ENCODE measurements around the gene MXI1. TPM values are rescaled to one million over a fixed set of nuclear protein-coding genes. Genes with fewer than 3 reads are reported as not detected.

Gene MXI1
- total and polyA plus RNA-seq, 2 donors (not counting 1 experiment from before 2014, with no cell fraction given): 12.0 to 32.4 TPM

DNA sequence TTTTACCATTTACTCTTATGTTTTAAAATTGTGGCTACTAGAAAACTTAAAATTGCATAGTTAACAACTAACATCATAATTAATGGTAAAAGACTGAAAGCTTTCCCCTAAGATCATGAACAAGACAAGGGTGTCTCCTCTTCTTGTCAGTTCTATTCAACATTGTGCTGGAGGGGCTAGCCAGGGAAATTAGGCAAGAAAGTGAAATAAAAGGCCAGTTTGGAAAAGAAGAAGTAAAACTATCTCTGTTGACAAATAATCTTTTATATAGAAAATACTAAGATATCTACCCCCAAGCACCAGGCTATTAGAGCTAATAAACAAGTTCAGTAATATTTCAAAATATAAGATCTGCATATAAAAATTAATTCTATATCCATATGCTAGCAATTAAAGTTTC, 46.9 kb upstream of the MXI1 start:
- ATAC-seq (ENCODE audit: low read depth) (no peak), DNase-seq (no peak)
- H3K79me2 ChIP-seq (ENCODE audit: control insufficient read depth, insufficient read depth, low read length): no peaks in the 10 kb centered on the region
- no peak overlapping the region for H3K4me2 ChIP-seq (replicated peaks; ENCODE audit: low read depth, low read length, poor library complexity, severe bottlenecking)
- Mint-ChIP-seq H3K4me1 (peaks cover 25% of the 10 kb centered on the region), H3K9me3 (ENCODE audit: insufficient read depth) (no peaks in the 10 kb centered on the region), H3K27ac (no peak overlapping the region), H3K27me3 (peaks cover 31% of the 10 kb centered on the region), H3K4me3 (no peak overlapping the region)
- H2AFZ ChIP-seq (ENCODE audit: insufficient read depth, low read depth, low read length, poor library complexity, severe bottlenecking): no peak overlapping the region
- no peak overlapping the region for H3K4me3 ChIP-seq (ENCODE audit: control extremely low read depth in 1 of 5, extremely low read depth in 1 of 5, insufficient read depth in 1 of 5, low read depth in 2 of 5, low read length in 4 of 5)
- POLR2A ChIA-PET: no interaction called here
- H3K27ac ChIP-seq (ENCODE audit: low read length in 2 of 2): no peak overlapping the region
- no peaks in the 10 kb centered on the region for H3K36me3 ChIP-seq (replicated peaks in 1 of 2; ENCODE audit: control extremely low read depth in 1 of 2, control insufficient read depth in 1 of 2, extremely low read depth in 1 of 2, insufficient read depth in 2 of 2, low read length in 1 of 2)
- TF ChIP-seq, protein P1, sequence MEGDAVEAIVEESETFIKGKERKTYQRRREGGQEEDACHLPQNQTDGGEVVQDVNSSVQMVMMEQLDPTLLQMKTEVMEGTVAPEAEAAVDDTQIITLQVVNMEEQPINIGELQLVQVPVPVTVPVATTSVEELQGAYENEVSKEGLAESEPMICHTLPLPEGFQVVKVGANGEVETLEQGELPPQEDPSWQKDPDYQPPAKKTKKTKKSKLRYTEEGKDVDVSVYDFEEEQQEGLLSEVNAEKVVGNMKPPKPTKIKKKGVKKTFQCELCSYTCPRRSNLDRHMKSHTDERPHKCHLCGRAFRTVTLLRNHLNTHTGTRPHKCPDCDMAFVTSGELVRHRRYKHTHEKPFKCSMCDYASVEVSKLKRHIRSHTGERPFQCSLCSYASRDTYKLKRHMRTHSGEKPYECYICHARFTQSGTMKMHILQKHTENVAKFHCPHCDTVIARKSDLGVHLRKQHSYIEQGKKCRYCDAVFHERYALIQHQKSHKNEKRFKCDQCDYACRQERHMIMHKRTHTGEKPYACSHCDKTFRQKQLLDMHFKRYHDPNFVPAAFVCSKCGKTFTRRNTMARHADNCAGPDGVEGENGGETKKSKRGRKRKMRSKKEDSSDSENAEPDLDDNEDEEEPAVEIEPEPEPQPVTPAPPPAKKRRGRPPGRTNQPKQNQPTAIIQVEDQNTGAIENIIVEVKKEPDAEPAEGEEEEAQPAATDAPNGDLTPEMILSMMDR (IDR thresholded peaks at IDR 0.05): no peak
- TF ChIP-seq EZH2 (IDR thresholded peaks at IDR 0.05; ENCODE audit: borderline replicate concordance, insufficient read depth, low read depth, low read length, poor library complexity, severe bottlenecking): no peak
- H3K9ac ChIP-seq (ENCODE audit: low read length): no peak overlapping the region
- CTCF ChIA-PET: no interaction called here
- H3K9me3 ChIP-seq (ENCODE audit: control extremely low read depth in 1 of 3, control insufficient read depth in 2 of 3, insufficient read depth in 1 of 3, low read length in 2 of 3): peaks cover 0 to 3% (median 2%) of the 10 kb centered on the region in 3 donors
- H3K27me3 ChIP-seq (replicated peaks in 1 of 4; ENCODE audit: control extremely low read depth in 1 of 4, control insufficient read depth in 3 of 4, insufficient read depth in 4 of 4, low read length in 3 of 4): peaks cover 0 to 40% (median 15%) of the 10 kb centered on the region in 4 experiments
- H4K20me1 ChIP-seq (ENCODE audit: control insufficient read depth, insufficient read depth, low read length, poor library complexity, severe bottlenecking): no peaks in the 10 kb centered on the region
- H3K4me1 ChIP-seq (ENCODE audit: control insufficient read depth in 2 of 2, insufficient read depth in 2 of 2, low read length in 2 of 2): peaks cover 25 to 30% of the 10 kb centered on the region in 2 donors
- intact Hi-C loops (cut with micrococcal nuclease): no loop called here

DNA sequence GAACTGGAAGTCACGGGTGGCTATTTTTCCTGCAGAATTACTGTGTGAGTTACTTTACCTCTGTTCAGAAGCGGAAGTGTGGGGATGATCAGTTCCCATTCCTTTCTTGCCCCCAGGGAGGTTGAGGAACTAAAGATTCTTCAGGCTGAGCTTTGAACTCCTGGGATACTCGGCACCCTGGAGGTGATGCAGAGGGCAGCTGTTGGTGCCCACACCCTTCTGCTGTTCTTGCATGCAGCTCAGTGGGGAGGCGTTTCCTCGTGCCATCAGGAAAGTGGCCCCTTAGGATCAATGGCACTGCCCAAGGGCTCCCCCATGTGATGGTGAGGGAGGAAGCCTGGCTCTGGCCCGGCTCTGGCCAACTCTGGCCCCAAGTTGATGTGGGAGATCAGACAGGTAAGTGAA, 44.7 kb upstream of the MXI1 start:
- Histone ChIP-seq H3K27me3 (replicated peaks in 1 of 4; ENCODE audit: control extremely low read depth in 1 of 4, control insufficient read depth in 3 of 4, insufficient read depth in 4 of 4, low read length in 3 of 4) (peaks cover 1 to 59% (median 25%) of the 10 kb centered on the region in 4 experiments), H3K4me1 (ENCODE audit: control insufficient read depth in 2 of 2, insufficient read depth in 2 of 2, low read length in 2 of 2) (peaks cover 4 to 12% of the 10 kb centered on the region in 2 donors), H3K4me3 (ENCODE audit: control extremely low read depth in 1 of 5, extremely low read depth in 1 of 5, insufficient read depth in 1 of 5, low read depth in 2 of 5, low read length in 4 of 5) (no peak overlapping the region), H3K9ac (ENCODE audit: low read length) (no peak overlapping the region), H4K20me1 (ENCODE audit: control insufficient read depth, insufficient read depth, low read length, poor library complexity, severe bottlenecking) (no peaks in the 10 kb centered on the region), H2AFZ (ENCODE audit: insufficient read depth, low read depth, low read length, poor library complexity, severe bottlenecking) (no peak overlapping the region), H3K4me2 (replicated peaks; ENCODE audit: low read depth, low read length, poor library complexity, severe bottlenecking) (no peak overlapping the region), H3K9me3 (ENCODE audit: control extremely low read depth in 1 of 3, control insufficient read depth in 2 of 3, insufficient read depth in 1 of 3, low read length in 2 of 3) (peaks cover 0 to 3% (median 2%) of the 10 kb centered on the region in 3 donors), H3K79me2 (ENCODE audit: control insufficient read depth, insufficient read depth, low read length) (no peaks in the 10 kb centered on the region), H3K36me3 (replicated peaks in 1 of 2; ENCODE audit: control extremely low read depth in 1 of 2, control insufficient read depth in 1 of 2, extremely low read depth in 1 of 2, insufficient read depth in 2 of 2, low read length in 1 of 2) (no peaks in the 10 kb centered on the region), H3K27ac (ENCODE audit: low read length in 2 of 2) (no peak overlapping the region)
- TF ChIP-seq, protein P1 (IDR thresholded peaks at IDR 0.05): no peak
- no peak for TF ChIP-seq EZH2 (IDR thresholded peaks at IDR 0.05; ENCODE audit: borderline replicate concordance, insufficient read depth, low read depth, low read length, poor library complexity, severe bottlenecking)
- Mint-ChIP-seq H3K27ac (no peak overlapping the region), H3K4me1 (peaks cover 10% of the 10 kb centered on the region), H3K4me3 (no peak overlapping the region), H3K27me3 (peaks cover 41% of the 10 kb centered on the region), H3K9me3 (ENCODE audit: insufficient read depth) (no peaks in the 10 kb centered on the region)
- ATAC-seq (ENCODE audit: low read depth): no peak
- POLR2A ChIA-PET: interaction anchor here (0.5 kb wide), 1 partner anchor 11 kb away, joined by 5 read pairs; no protein-coding TSS in a partner anchor
- CTCF ChIA-PET: no interaction called here
- WGBS (ENCODE audit: insufficient coverage): 39% methylated on average over 5 of the region's 6 CpGs
- DNase-seq: no peak
- intact Hi-C loops (cut with micrococcal nuclease): no loop called here
